Trophoblast cell (in vitro differentiated cells and primary cell): ENCODE results near the gene AAGAB.

Experiments used
- DNase-seq, 2 donors: peaks; one replicate each; pipeline ENCODE4 v3.0.0-alpha.2; 2016
- H2AFZ ChIP-seq: 2 replicates; pipeline ENCODE4 v1.6.1; 2013; ENCODE audit warnings: low read length, moderate library complexity, mild to moderate bottlenecking; ENCODE audit not compliant: insufficient read depth, poor library complexity
- H2AK5ac ChIP-seq: 2 replicates; pipeline ENCODE4 v1.6.1; 2013; ENCODE audit warnings: mild to moderate bottlenecking, low read length
- H2BK120ac ChIP-seq: 2 replicates; pipeline ENCODE4 v1.6.1; 2013; ENCODE audit warnings: low read length, mild to moderate bottlenecking, moderate library complexity; ENCODE audit not compliant: insufficient read depth, poor library complexity
- H2BK12ac ChIP-seq: 2 replicates; pipeline ENCODE4 v1.6.1; 2013; ENCODE audit warnings: mild to moderate bottlenecking, low read length, moderate library complexity
- H2BK5ac ChIP-seq: 2 replicates; pipeline ENCODE4 v1.6.1; 2013; ENCODE audit warnings: low read length, low read depth, moderate library complexity, mild to moderate bottlenecking; ENCODE audit not compliant: poor library complexity
- H3K14ac ChIP-seq: 2 replicates; pipeline ENCODE4 v1.6.1; 2013; ENCODE audit warnings: mild to moderate bottlenecking, low read length
- H3K18ac ChIP-seq: 2 replicates; pipeline ENCODE4 v1.6.1; 2013; ENCODE audit warnings: mild to moderate bottlenecking, low read length
- H3K23ac ChIP-seq: 2 replicates; pipeline ENCODE4 v1.6.1; 2013; ENCODE audit warnings: low read length
- H3K27ac ChIP-seq: 2 replicates; pipeline ENCODE4 v1.5.1; 2013; ENCODE audit warnings: low read depth, mild to moderate bottlenecking, inconsistent platforms, low read length, moderate library complexity
- H3K27me3 ChIP-seq: 2 replicates; pipeline ENCODE4 v1.6.1; 2013; ENCODE audit warnings: inconsistent platforms, mild to moderate bottlenecking, low read length, moderate library complexity; ENCODE audit not compliant: insufficient read depth
- H3K36me3 ChIP-seq, 2 experiments: 1 replicate in 1 of 2; 2 replicates in 1 of 2; pipeline ENCODE4 v1.6.1; 2013; ENCODE audit warnings: low read length in 2 of 2, mild to moderate bottlenecking in 2 of 2, moderate library complexity in 1 of 2; ENCODE audit not compliant: insufficient read depth in 2 of 2, control insufficient read depth in 1 of 2
- H3K4ac ChIP-seq: 2 replicates; pipeline ENCODE4 v1.6.1; 2013; ENCODE audit warnings: low read depth, mild to moderate bottlenecking, low read length, moderate library complexity
- H3K4me1 ChIP-seq, 2 experiments: 1 replicate in 1 of 2; 2 replicates in 1 of 2; pipeline ENCODE4 v1.6.1; 2013; ENCODE audit warnings: low read length in 2 of 2, mild to moderate bottlenecking in 2 of 2, moderate library complexity in 1 of 2; ENCODE audit not compliant: insufficient read depth in 2 of 2, control insufficient read depth in 1 of 2
- H3K4me2 ChIP-seq: 2 replicates; pipeline ENCODE4 v1.6.1; 2013; ENCODE audit warnings: inconsistent platforms, mild to moderate bottlenecking, low read length, moderate library complexity
- H3K4me3 ChIP-seq: 2 replicates; pipeline ENCODE4 v1.5.1; 2013; ENCODE audit warnings: mild to moderate bottlenecking, low read depth, low read length, inconsistent platforms
- H3K79me1 ChIP-seq: one replicate; pipeline ENCODE4 v1.6.1; 2013; ENCODE audit warnings: low read length
- H3K79me2 ChIP-seq: 2 replicates; pipeline ENCODE4 v1.6.1; 2013; ENCODE audit warnings: low read length, mild to moderate bottlenecking; ENCODE audit not compliant: control insufficient read depth, insufficient read depth, poor library complexity
- H3K9ac ChIP-seq: 2 replicates; pipeline ENCODE4 v1.6.1; 2013; ENCODE audit warnings: mild to moderate bottlenecking, low read length
- H3K9me3 ChIP-seq: 2 replicates; pipeline ENCODE4 v1.6.1; 2013; ENCODE audit warnings: low read depth, mild to moderate bottlenecking, control low read depth, inconsistent platforms, low read length; ENCODE audit not compliant: insufficient read depth
- H4K12ac ChIP-seq: 2 replicates; pipeline ENCODE4 v1.6.1; 2013; ENCODE audit warnings: low read depth, mild to moderate bottlenecking, low read length, moderate library complexity
- H4K8ac ChIP-seq: 2 replicates; pipeline ENCODE4 v1.6.1; 2013; ENCODE audit warnings: low read depth, mild to moderate bottlenecking, low read length, moderate library complexity
- H4K91ac ChIP-seq: one replicate; pipeline ENCODE4 v1.6.1; 2013; ENCODE audit warnings: low read depth, mild to moderate bottlenecking, low read length, moderate library complexity
- WGBS: extraction: QIAGEN DNeasy Blood & Tissue Kit; methylation state at CpG from one replicate; pipeline ENCODE4 v1.1.7; 2013; ENCODE audit warnings: missing lambda C conversion rate; ENCODE audit not compliant: insufficient read length, insufficient coverage; ENCODE audit errors: extremely low coverage; 5-methylcytosine and 5-hydroxymethylcytosine counted together

Gene AAGAB

GRCh38 chr15:67281714-67282113, 27.3 kb upstream of the AAGAB start:
- Histone ChIP-seq H3K79me2 (no peaks in the 10 kb centered on the region), H3K4me1 (no peaks in the 10 kb centered on the region), H3K4me2 (no peak overlapping the region), H3K79me1 (no peaks in the 10 kb centered on the region), H2AK5ac (no peak overlapping the region), H4K12ac (no peak overlapping the region), H2BK12ac (no peak overlapping the region), H3K27me3 (no peaks in the 10 kb centered on the region), H3K23ac (no peak overlapping the region), H3K18ac (no peak overlapping the region), H3K27ac (no peak overlapping the region), H4K8ac (no peak overlapping the region), H4K91ac (no peak overlapping the region), H3K4ac (no peak overlapping the region), H2BK5ac (no peak overlapping the region), H3K9ac (peak overlapping the region; percentile 53), H2AFZ (no peak overlapping the region), H2BK120ac (no peak overlapping the region), H3K4me3 (no peak overlapping the region), H3K36me3 (no peaks in the 10 kb centered on the region), H3K9me3 (no peaks in the 10 kb centered on the region), H3K14ac (no peak overlapping the region)
- WGBS, result no CpG with 5 or more reads among the region's 1 CpG
- no peak for DNase-seq

GRCh38 chr15:67280217-67280616, 25.8 kb upstream of the AAGAB start:
- Histone ChIP-seq H3K9me3 (no peaks in the 10 kb centered on the region), H3K23ac (no peak overlapping the region), H3K4me3 (no peak overlapping the region), H3K79me1 (no peaks in the 10 kb centered on the region), H3K4ac (no peak overlapping the region), H3K9ac (no peak overlapping the region), H2AFZ (no peak overlapping the region), H2BK12ac (no peak overlapping the region), H2BK120ac (no peak overlapping the region), H3K14ac (no peak overlapping the region), H3K79me2 (no peaks in the 10 kb centered on the region), H3K36me3 (no peaks in the 10 kb centered on the region), H2BK5ac (no peak overlapping the region), H3K4me2 (no peak overlapping the region), H3K4me1 (no peaks in the 10 kb centered on the region), H3K27me3 (no peaks in the 10 kb centered on the region), H4K91ac (no peak overlapping the region), H4K8ac (no peak overlapping the region), H2AK5ac (no peak overlapping the region), H4K12ac (no peak overlapping the region), H3K27ac (no peak overlapping the region), H3K18ac (no peak overlapping the region)
- peak in 1 of 2 donors; percentile 23 for DNase-seq
- no CpG with 5 or more reads among the region's 2 CpGs for WGBS

- no peak overlapping the region for H3K4me3 ChIP-seq
- H3K9ac ChIP-seq, result no peak overlapping the region
- no peak overlapping the region for H3K18ac ChIP-seq
- no peak overlapping the region for H2AK5ac ChIP-seq
- H3K23ac ChIP-seq, result no peak overlapping the region
- H3K14ac ChIP-seq, result no peak overlapping the region
- no peaks in the 10 kb centered on the region for H3K79me2 ChIP-seq
- no peak overlapping the region for H2AFZ ChIP-seq
- H2BK12ac ChIP-seq, result no peak overlapping the region
- no peak overlapping the region for H3K4me2 ChIP-seq
- H3K36me3 ChIP-seq, result no peaks in the 10 kb centered on the region
- no peak overlapping the region for H4K12ac ChIP-seq
- no peak overlapping the region for H2BK5ac ChIP-seq
- H3K27ac ChIP-seq, result no peak overlapping the region
- H3K4me1 ChIP-seq, result no peaks in the 10 kb centered on the region
- no peak for DNase-seq
- WGBS, result no CpG with 5 or more reads among the region's 1 CpG
- H3K9me3 ChIP-seq, result no peaks in the 10 kb centered on the region
- H3K27me3 ChIP-seq, result no peaks in the 10 kb centered on the region
- H4K8ac ChIP-seq, result no peak overlapping the region
- no peak overlapping the region for H3K4ac ChIP-seq
- H4K91ac ChIP-seq, result no peak overlapping the region
- H3K79me1 ChIP-seq, result no peaks in the 10 kb centered on the region
- H2BK120ac ChIP-seq, result no peak overlapping the region
Observed at GRCh38 chr15:67276666-67277065, 22.2 kb upstream of the AAGAB start.

GRCh38 chr15:67274236-67274635, 19.8 kb upstream of the AAGAB start:
- Histone ChIP-seq H2BK12ac (no peak overlapping the region), H3K79me1 (no peaks in the 10 kb centered on the region), H3K18ac (no peak overlapping the region), H3K4me1 (no peaks in the 10 kb centered on the region), H3K4me3 (no peak overlapping the region), H3K4ac (no peak overlapping the region), H3K36me3 (no peaks in the 10 kb centered on the region), H2AK5ac (no peak overlapping the region), H2BK5ac (no peak overlapping the region), H3K27ac (no peak overlapping the region), H3K27me3 (no peaks in the 10 kb centered on the region), H3K14ac (no peak overlapping the region), H2AFZ (no peak overlapping the region), H4K8ac (no peak overlapping the region), H3K4me2 (no peak overlapping the region), H3K23ac (no peak overlapping the region), H4K91ac (no peak overlapping the region), H3K9ac (no peak overlapping the region), H2BK120ac (no peak overlapping the region), H3K9me3 (no peaks in the 10 kb centered on the region), H4K12ac (no peak overlapping the region), H3K79me2 (no peaks in the 10 kb centered on the region)
- WGBS, result no CpG with 5 or more reads among the region's 1 CpG
- no peak for DNase-seq
